Transverse colon (tissue), 3 donors: ENCODE results near the gene OR4D2.

Experiments
- EP300 ChIP-seq: sonication (generic); formaldehyde crosslinking; IDR thresholded peaks from one replicate; pipeline ENCODE4 v1.6.1; 2017; ENCODE audit warnings: antibody characterized with exemption, low read depth
- POLR2A ChIP-seq: fragments of 450-650 bp; IDR thresholded peaks from one replicate; pipeline ENCODE4 v1.6.1; 2016; ENCODE audit warnings: antibody characterized with exemption, mild to moderate bottlenecking, moderate library complexity
- TF ChIP-seq, protein P1 (sequence below), 5 experiments: fragments of 200-600 bp in 3 of 5; fragments of 450-650 bp in 2 of 5; sonication (generic) in 3 of 5; IDR thresholded peaks; 1 replicate in 2 of 5; 2 replicates in 3 of 5; pipeline ENCODE4 v1.5.1; 2016 to 2017; ENCODE audit warnings: antibody characterized with exemption in 5 of 5, inconsistent platforms in 3 of 5, mild to moderate bottlenecking in 2 of 5, moderate library complexity in 1 of 5

DNA sequence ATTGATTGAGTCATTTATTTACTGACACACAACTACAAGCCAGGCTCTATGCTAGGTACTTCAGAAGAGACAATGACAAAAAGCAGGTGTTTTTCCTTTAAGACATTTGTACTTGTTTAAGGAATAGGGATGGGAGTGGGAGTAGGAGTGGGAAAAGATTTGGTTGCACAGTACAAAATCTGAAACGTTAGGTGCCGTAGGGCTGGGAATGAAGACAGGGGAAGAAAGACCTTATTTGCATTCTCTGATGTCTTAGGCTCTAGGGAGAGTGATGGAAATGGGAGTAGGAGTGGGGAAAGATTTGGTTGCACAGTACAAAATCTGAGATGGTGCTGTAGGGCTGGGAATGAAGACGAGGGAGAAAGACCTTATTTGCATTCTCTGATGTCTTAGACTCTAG is 47.3 kb upstream of the OR4D2 start:
- TF ChIP-seq POLR2A (no peak), EP300 (no peak)
- TF ChIP-seq, protein P1, sequence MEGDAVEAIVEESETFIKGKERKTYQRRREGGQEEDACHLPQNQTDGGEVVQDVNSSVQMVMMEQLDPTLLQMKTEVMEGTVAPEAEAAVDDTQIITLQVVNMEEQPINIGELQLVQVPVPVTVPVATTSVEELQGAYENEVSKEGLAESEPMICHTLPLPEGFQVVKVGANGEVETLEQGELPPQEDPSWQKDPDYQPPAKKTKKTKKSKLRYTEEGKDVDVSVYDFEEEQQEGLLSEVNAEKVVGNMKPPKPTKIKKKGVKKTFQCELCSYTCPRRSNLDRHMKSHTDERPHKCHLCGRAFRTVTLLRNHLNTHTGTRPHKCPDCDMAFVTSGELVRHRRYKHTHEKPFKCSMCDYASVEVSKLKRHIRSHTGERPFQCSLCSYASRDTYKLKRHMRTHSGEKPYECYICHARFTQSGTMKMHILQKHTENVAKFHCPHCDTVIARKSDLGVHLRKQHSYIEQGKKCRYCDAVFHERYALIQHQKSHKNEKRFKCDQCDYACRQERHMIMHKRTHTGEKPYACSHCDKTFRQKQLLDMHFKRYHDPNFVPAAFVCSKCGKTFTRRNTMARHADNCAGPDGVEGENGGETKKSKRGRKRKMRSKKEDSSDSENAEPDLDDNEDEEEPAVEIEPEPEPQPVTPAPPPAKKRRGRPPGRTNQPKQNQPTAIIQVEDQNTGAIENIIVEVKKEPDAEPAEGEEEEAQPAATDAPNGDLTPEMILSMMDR (IDR thresholded peaks at IDR 0.05): no peak
